ENCODE data around the gene PRKCA.
A peak's percentile ranks its signal among the peaks of the same experiment; 100 is the strongest.
"Not testable (repeated sequence)": the region's sequence is repeated elsewhere in the genome, so short reads cannot be mapped to it uniquely, and the experiment has no call there.

PRKCA gene

GRCh38 chr17:66301864-66302741 lies at the start of gene PRKCA:
PRKCA (plus strand) TSS chr17:66302613.
- peak within 1 kb of the TSS; percentile 75 for H3K27ac ChIP-seq
- no peak for TF ChIP-seq CTCF (conservative IDR thresholded peaks at IDR 0.05; ENCODE audit: low read depth)
- ChIA-PET POLR2A (ENCODE audit: low non-redundant PET) (no interaction called here), CTCF (no interaction called here)
- peak; percentile 66 for DNase-seq (ENCODE audit: low spot score)

- H3K27ac ChIP-seq; DNase-seq (ENCODE audit: low spot score); CTCF ChIA-PET; POLR2A ChIA-PET (ENCODE audit: low non-redundant PET): not testable (repeated sequence)
These were observed 49.0 kb upstream of the PRKCA start for GRCh38 chr17:66253458-66253857.

GRCh38 chr17:66255112-66255511 lies 47.3 kb upstream of the PRKCA start:
- ChIA-PET POLR2A (ENCODE audit: low non-redundant PET) (no interaction called here), CTCF (interaction anchor here (0.6 to 1.2 kb wide), 3 partner anchors 312 to 1156 kb away, joined by 3 to 7 read pairs (median 4); no protein-coding TSS in a partner anchor)
- no peak overlapping the region for H3K27ac ChIP-seq
- peak; percentile 57 for DNase-seq (ENCODE audit: low spot score)
- peak; percentile 79 for TF ChIP-seq CTCF (conservative IDR thresholded peaks at IDR 0.05; ENCODE audit: low read depth)

- ChIA-PET POLR2A (ENCODE audit: low non-redundant PET) (no interaction called here), CTCF (interaction anchor here (0.6 to 1.2 kb wide), 5 partner anchors 57 to 1157 kb away, joined by 3 to 7 read pairs (median 3); no protein-coding TSS in a partner anchor)
- no peak for DNase-seq (ENCODE audit: low spot score)
- H3K27ac ChIP-seq = no peak overlapping the region
- no peak for TF ChIP-seq CTCF (conservative IDR thresholded peaks at IDR 0.05; ENCODE audit: low read depth)
These were observed 46.9 kb upstream of the PRKCA start for GRCh38 chr17:66255527-66255971.

- TF ChIP-seq CTCF (conservative IDR thresholded peaks at IDR 0.05; ENCODE audit: low read depth) = no peak
- no peak overlapping the region for H3K27ac ChIP-seq
- DNase-seq (ENCODE audit: low spot score) = no peak
- ChIA-PET POLR2A (ENCODE audit: low non-redundant PET) (no interaction called here), CTCF (interaction anchor here (0.5 kb wide), 1 partner anchor 135 kb away, joined by 3 read pairs; no protein-coding TSS in a partner anchor)
These were observed 42.1 kb upstream of the PRKCA start for GRCh38 chr17:66260275-66260674.

GRCh38 chr17:66260688-66261087 lies 41.7 kb upstream of the PRKCA start:
- CTCF ChIA-PET = interaction anchor here (0.5 kb wide), 1 partner anchor 135 kb away, joined by 3 read pairs; no protein-coding TSS in a partner anchor
- TF ChIP-seq CTCF (conservative IDR thresholded peaks at IDR 0.05; ENCODE audit: low read depth) = no peak
- POLR2A ChIA-PET (ENCODE audit: low non-redundant PET) = no interaction called here
- no peak overlapping the region for H3K27ac ChIP-seq
- no peak for DNase-seq (ENCODE audit: low spot score)

GRCh38 chr17:66262767-66263166 lies 39.6 kb upstream of the PRKCA start:
- POLR2A ChIA-PET (ENCODE audit: low non-redundant PET) = no interaction called here
- CTCF ChIA-PET = no interaction called here
- H3K27ac ChIP-seq = no peak overlapping the region
- TF ChIP-seq CTCF (conservative IDR thresholded peaks at IDR 0.05; ENCODE audit: low read depth) = no peak
- no peak for DNase-seq (ENCODE audit: low spot score)
